DMS114 treated with DMSO at 0.1 percent for 48 hours (cell line): ENCODE measurements around the gene CDH11.

Experiments used
- DNase-seq: peaks from one replicate; lab custom pipeline; 2025; ENCODE audit not compliant: unreplicated experiment; lab: John Stamatoyannopoulos, UW

The CDH11 gene

GRCh38 chr16:64919141-64919540 lies 202.7 kb downstream of the CDH11 start:
- no peak for DNase-seq

GRCh38 chr16:64916051-64916450 lies 205.8 kb downstream of the CDH11 start:
- no peak for DNase-seq

GRCh38 chr16:64910356-64910755 lies 211.5 kb downstream of the CDH11 start:
- no peak for DNase-seq

GRCh38 chr16:64907844-64908243 lies 214.0 kb downstream of the CDH11 start:
- no peak for DNase-seq

GRCh38 chr16:64903770-64904169 lies 218.1 kb downstream of the CDH11 start:
- DNase-seq: no peak

- DNase-seq: no peak
These were observed 221.3 kb downstream of the CDH11 start for GRCh38 chr16:64900517-64900916.

- DNase-seq: no peak
These were observed 221.8 kb downstream of the CDH11 start for GRCh38 chr16:64900019-64900418.

GRCh38 chr16:64898159-64898558 lies 223.7 kb downstream of the CDH11 start:
- DNase-seq: no peak
